ENCODE measurements around the gene DCTN3.

Gene DCTN3

DNA sequence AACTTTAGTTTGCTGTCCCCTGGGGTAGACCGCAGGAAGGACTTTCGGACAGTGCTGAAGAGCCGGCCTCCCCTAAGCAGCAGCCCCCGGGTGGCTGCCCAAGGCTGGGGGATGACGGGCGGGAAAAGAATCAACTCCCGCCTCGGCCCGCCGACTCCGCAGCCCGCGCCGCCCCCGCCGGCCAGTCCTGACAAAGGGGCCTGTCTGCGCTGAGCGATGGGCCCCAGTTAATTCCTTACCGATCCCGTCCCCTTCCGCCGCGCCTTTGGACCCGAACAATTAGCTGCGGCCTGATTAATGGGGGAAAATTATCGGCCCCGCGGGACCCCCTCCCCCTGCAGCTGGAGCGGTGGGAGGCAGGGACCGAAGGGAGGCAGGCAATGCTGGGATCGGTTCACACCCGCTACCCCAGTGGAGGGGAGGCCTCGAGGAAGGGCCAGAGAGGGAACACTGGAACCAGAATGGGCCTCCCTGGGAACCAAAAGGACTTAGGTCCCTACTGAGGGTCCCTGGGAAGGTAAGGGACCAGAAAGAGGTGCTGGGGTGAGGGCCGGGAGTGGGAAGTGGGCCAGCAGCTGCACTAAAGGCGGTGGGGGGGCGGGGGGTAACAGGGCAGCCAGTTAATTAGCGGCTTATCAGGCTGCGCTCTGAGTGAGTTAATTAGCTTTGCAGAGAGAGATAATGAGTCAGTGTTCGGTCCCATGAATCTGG is 4.3 kb upstream of the DCTN3 start:
- FAIRE-seq (no peak), DNase-seq (ENCODE audit: low spot score) (no peak)

DNA sequence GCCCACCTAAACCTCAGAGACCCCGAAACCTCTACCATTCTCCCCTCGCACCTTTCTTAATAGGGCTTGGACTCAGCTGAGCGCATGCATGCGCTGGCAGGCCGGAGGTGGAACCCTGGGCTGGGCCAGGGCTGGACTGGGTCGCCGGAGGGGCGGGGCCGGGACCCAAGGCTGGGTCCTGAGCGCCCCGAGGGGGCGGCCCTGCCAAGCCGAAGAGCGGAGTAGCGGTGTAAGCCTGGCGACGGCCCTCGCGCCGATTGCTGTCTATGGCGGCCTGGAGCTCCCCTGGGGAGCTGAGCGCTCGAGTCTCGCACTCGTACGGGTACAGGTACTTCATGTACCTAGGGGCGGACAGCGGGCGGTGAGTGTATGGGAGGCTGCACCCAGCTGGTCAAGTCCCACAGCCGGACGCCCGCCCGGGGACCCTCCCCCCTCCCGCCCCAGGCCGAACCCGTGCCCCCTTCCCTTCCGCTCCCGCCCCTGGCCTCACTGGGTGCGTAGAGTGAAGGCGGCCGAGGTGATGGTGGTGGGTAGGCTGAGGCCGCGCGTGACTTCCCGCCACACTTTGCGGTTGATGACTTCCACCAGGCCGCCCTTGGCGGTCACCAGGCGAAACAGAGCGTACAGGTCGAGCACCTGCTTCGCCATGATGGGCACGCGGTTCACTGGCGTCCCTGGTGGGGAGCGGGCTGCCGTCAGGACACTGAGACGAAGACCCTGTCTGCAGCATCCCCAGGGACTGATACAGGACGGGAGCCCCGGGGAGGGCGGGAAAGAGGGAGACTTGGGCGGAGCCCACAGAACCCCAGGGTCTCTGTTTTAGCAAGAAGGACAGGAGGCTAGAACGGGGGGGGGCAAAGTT is 3.3 kb upstream of the DCTN3 start:
- FAIRE-seq (no peak), DNase-seq (ENCODE audit: low spot score) (no peak)

DNA sequence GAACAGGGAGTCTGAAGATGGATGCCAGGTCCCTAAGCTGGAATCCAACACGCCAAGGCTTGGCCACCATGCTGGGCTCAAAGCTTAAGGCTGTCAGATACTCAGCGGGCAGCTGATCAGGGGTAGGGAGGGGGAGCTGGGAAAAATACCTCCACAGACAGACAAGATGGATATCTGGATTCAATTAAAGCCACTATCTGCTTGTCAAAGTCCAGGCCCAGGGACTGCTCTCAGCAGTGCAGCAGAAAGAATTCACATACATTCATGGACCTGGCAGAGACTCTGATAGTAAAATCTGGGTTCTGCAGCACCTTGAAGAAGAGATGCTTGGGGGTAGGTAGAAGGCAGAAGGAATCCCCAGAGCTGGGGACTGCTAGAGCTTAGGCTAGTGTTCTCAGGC is 5.2 kb downstream of the DCTN3 start:
- FAIRE-seq = no peak

DNA sequence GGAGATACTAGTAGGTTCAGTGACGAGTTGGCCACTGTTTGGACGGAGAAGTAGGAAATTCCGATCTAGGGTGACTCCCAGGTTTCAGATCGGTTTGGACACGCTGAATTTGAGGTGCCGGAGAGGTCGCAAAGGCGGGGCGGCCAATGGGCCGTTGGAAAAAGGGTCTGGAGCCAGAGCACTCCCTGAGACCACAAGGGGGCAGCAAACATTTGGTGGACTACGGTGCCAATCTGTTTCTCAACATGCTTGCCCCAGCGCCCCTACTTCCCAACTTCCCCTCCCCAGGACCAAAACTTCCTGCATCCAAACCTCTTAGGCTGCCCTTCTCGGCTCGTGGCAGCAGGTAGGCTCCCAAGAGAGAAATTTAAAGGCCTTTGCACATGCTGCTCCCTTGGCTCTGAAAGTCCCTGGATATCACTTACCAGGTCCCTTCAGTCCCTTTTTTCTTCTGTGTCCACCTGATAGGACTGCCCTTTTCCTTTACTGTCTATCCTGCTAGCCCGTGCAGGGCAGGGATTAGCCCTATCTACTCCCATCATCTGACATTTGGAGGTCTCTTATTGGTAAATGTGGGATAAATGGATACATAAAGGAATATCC is 7.4 kb downstream of the DCTN3 start:
- peak; percentile 89 for DNase-seq (ENCODE audit: low spot score)

More for the DNA sequence above, 5.2 kb downstream of the DCTN3 start:
- DNase-seq (ENCODE audit: low spot score) = no peak

DNA sequence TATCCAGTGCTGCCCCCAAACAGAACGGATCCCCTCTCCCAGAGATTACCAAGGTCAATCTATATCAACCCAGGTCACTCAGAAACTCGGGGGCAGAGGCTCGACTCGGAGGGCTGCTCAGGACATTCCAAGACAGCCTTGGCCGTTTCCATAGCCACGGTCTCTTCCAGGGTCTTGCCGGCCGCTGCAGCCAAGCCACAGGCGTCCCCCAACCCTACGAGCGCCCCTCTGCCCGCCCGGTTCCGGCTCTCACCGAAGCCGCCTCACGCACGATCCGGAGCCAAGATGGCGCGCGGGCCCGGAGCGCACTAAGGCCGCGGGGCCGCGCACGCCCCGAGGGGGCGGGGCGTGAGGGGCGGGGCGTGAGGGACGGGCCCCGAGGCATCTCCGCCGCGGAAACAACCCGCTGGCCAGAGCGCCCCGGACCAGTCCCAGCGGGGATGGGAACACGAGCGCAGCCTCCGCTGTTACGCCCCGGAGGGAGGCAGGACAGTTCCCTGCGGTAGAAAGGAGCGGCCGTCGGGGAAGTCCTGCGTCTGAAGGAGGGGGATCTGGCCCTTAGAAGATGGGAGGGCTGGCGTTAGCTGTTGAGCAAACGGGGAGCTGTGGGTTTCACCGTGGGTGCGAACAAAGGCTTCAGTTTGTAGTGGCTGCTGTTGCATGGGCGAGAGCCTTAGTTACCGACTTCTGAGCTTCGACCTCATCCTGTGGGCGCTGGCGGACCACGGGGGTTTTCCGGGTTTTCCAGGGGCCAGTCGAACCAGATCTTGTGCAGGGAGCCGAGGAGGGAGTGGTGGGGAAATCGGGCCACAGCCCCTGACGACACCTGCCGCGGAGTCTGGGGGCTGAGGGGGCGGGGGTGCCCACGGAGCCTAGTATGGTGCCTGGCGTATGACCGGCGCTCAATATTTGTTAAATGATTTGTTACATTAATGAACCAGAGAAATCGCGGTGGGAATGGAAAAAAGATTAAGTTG is 8.2 kb downstream of the DCTN3 start, which contains the start of gene RPP25L:
RPP25L (minus strand) TSS at position 287 of the 977 bp plus-strand sequence. CDS start 801 bp downstream, outside the sequence.
- peak; percentile 65 for FAIRE-seq
- peak; percentile 98 for DNase-seq (ENCODE audit: low spot score)

More for the DNA sequence above, 7.4 kb downstream of the DCTN3 start:
- FAIRE-seq = no peak

DNA sequence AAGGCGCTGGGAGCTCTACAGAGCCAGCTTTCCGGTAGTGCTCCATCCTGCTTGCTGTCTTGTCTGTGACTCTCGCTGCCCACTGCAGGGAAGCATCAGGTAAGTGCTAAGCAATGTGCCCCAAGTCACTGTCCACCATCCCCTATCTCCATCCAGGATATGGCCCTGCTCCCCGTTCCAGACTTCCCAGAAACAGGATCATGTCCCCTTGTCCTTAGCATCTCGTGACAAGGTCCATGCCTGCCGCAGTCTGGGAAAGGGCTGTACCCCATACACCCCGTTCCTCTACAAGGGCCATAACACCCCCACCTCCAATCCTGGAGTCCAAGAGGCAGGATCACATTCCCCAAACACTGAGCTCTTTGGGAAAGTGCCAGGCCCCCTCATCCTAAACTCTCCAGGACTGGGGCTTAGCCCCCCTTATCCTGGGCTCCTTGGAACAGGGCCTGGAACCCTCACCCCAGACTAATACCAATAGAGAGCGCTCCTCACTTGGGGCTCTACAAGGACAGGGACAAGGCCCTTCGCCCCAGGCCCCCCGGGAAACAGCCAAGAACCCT is 9.0 kb downstream of the DCTN3 start:
- DNase-seq (ENCODE audit: low spot score) (no peak), FAIRE-seq (peak; percentile 74)

DNA sequence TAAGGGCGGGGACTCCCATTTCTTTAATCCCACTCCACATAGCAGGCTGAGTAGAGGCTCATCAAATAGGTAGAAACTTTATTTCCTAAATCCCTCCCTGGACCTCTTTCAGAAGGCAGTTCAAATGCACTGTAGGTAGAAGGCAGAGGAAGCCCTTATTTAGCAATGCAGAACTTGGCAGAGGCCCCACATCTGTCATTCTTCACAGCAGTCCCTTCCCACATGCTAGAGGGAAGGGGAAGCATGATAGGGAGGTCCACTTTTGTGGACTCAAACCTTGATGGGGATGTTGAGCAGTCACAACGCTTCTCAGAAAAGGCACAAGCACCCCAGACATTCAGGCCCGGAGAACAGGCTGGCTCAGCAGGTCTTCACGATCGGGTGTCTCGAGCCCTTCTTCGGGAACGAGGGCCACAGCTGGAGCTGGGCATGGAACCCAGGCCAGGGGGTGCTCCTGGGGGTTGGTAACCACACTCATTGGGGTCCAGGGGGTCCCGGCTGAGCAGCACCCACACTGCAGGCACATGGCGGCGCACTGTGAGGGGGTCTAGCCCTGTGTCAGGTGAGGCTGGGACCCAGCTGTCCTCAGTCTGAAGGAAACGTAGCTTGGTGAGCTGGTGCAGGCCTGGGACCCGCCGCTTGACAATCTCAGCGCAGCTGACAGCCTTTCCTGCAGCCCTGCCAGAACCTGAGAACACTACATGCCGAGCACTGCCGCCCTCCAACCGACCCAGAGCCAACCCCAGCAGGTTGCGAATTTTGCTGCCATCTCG is 9.7 kb downstream of the DCTN3 start:
- FAIRE-seq = no peak

DNA sequence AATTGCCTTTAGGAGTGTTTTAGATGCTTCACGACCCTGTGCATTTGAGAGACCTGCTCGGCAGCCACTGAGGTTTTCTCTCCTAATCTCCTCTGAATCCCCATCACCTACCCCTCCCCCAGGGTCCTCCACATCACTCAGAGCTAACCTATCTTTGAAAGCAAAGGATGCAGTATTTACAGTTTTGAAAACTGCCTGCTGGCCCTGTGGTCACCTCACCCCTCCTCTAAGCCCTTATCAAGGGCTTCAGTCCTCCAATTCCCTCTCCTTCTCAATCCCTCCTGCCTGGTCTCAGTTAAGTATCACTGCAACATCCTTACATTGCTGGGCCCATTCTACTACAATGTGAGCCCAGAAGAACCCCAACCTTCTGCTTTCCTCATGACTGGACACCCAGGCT is 13.0 kb downstream of the DCTN3 start:
- FAIRE-seq = no peak
- DNase-seq (ENCODE audit: low spot score) = no peak

More for the DNA sequence above, 9.7 kb downstream of the DCTN3 start:
- DNase-seq (ENCODE audit: low spot score) = no peak

DNA sequence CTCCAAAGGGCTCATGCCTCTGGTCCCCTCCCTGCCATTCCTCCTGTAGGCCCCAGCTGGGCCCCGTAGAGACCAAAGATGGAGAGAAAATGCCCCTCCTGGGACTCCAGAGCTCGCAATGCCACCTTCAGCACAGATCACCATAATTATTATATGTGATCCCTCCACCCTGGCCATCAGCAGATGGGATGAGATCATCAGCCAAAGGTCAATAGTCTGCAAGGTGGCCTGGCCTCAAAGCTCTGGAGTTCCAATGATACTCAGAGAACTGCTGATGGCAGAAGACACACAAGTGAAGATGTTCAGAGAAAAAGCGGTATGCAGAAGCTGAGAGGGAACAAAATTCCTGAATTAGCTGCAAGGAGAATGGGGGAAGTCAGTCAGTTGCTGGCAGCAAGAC is 13.4 kb downstream of the DCTN3 start:
- DNase-seq (ENCODE audit: low spot score) (no peak), FAIRE-seq (no peak)

DNA sequence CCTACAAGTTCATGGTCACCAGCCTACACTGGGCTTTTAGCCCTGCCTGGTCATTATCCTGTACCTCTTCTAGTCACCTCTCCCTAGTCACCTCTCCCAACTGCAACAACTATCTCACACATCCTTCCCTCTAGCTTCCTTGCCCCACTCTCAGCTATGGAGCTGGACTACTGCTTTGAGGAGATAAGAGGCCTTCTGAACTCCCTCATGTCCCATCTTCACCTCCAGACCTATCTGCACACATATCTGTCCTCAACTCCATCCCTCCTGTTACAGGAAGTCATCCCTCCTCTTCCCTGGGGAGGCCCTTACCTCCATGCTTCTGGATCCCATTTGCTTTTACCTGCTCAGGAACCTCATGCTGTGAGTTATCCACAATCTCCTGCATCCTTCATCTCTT is 14.1 kb downstream of the DCTN3 start:
- FAIRE-seq (no peak), DNase-seq (ENCODE audit: low spot score) (no peak)

DNA sequence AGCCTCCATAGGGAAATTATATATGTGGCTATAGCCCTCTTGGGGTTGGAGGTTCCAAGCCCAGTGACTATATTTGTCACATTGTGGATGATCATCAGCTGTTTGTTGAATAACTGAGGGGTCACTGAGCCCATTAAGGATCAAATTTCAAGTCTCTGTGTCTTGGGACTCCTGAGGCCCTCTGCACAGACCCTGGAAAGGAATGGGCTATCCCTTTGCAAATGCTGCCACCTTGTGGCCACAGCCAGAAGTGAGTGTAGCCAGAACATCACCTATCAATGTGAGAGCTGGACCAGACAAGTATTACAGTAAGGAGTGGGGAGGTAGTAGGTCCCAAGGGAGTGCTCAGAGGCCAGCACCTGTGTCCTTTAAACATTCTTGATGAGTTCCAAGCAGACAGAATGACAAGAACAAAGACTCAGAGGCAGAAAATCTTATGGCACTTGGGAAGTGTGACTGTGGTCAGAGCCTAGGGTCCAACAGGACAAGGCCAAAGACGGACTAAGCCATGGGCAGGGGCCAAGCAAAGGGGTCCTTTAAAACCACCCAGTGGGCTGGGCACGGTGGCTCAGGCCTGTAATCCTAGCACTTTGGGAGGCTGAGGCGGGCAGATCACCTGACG is 16.6 kb downstream of the DCTN3 start:
- DNase-seq (ENCODE audit: low spot score) (peak; percentile 87), FAIRE-seq (peak; percentile 85)

DNA sequence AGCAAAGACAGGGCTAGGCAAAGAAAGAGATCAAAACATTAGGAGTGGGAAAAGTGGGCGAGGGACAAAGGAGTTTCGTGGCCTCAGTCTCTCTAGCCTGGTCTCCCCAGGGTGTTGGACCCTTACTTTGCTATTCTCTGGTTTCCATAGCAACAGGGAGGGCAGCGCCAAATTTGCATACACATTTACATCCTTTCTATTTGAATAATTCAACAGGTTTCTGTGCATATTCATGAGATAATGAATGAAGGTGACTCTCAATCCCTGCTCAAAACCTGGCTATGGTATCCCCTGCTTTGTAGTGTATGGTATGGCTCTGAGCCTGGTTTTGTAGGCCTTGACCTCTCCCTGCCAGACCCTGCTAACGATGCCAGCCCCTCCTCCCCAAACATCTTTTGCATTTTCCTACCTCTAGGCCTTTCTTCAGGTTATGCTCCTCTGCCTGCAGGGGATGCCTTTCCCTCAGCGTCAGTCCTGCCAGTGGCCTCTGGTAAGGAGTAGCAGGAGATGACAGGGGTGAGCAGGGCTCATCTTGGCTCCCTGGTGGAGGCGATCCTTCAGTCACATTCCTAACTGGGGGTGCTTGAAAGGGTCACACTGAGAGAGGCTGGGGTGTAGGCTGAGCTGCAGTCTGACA is 18.2 kb downstream of the DCTN3 start:
- no peak for FAIRE-seq
- no peak for DNase-seq (ENCODE audit: low spot score)

DNA sequence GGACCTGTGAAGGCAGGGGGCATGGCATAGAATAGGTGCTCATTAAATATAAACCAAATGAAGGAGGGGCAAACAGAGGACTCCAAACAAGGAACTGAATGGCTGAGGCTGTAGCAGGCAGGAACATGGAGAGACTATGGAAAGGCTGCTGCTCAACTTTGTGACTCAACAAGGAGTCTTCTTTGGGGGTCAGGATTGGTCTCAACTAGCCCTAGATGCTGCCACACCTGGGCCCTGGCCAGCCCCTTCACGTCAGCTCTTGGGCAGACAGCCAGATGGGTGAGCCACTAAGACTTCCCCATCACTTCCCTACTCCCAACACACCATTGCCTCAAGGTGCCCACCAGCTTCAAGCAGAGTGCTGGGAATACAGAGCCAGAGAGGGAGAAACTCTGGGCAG is 19.4 kb downstream of the DCTN3 start:
- DNase-seq (ENCODE audit: low spot score) = no peak
- no peak for FAIRE-seq

DNA sequence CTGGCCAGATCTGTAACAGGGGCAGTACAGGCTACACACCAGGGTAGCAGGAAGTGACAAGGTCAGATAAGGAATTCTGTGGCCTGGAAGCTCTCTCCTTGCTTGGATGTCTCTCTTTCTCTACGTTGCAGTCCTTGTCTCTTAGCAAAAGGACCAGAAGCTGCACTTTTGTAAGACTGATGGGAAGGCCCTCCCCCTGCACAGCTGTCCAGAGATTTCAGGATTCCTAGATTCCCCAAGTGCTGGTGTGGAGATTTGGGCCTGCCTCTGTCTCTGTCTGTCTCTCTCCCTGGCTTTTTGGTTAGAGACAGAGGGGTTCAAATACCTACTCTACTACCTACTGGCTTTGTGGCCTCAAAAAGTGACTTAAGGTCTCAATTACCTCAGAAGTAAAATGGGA is 20.7 kb downstream of the DCTN3 start:
- no peak for FAIRE-seq
- DNase-seq (ENCODE audit: low spot score) = no peak

DNA sequence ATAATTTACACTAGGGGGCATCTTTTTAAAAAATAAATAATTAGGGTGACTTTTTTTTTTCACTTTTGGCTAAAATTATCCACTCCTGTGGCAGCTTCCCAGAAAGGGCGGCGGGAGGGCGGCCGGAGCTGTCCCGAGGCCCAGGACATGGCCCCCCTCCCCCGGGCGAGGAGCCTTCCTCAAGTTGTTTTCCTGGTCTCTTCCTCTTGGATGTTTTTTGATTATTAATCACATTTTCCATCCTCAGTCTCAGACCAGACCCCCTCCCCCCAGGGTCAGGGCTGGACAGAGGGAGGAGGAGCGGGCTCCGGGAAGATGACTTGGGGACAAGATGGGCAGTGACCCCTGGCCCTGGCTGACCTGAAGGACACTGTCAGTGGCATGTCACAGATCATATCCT is 26.1 kb downstream of the DCTN3 start:
- no peak for FAIRE-seq
- DNase-seq (ENCODE audit: low spot score) = no peak

DNA sequence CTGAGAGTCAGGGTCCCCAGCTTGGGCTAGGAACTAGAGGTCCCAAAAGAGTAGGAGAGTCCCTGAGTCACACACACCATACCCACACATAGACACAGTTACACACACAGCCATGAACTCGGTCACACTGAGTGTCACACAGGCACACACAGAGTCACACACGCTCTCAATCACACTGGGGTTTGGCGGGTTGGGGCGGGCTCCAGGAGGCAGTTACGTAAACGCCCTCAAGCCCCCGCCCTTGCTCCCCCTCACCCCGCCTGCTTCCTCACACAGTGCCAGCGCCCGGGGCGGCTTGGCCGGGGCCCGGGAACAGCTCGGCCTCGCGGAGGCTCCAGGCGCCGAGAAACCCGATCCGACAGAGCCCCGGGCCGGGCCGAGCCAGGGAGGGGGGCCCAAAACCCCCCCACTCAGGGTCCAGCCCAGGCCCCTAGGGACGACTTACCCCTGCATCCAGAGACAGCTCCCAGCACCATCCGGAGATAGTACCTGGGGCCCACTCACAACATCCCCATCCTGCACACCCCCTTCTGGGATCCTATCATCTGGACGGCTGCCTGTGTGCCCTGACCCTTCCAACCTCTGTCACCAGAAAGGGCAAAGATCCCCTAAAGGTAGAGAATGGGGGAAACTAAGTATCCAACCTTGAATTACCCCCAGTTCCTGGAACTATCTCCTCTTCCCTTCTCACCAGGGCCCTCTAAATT is 27.2 kb downstream of the DCTN3 start:
- DNase-seq (ENCODE audit: low spot score) (no peak), FAIRE-seq (peak; percentile 61)

DNA sequence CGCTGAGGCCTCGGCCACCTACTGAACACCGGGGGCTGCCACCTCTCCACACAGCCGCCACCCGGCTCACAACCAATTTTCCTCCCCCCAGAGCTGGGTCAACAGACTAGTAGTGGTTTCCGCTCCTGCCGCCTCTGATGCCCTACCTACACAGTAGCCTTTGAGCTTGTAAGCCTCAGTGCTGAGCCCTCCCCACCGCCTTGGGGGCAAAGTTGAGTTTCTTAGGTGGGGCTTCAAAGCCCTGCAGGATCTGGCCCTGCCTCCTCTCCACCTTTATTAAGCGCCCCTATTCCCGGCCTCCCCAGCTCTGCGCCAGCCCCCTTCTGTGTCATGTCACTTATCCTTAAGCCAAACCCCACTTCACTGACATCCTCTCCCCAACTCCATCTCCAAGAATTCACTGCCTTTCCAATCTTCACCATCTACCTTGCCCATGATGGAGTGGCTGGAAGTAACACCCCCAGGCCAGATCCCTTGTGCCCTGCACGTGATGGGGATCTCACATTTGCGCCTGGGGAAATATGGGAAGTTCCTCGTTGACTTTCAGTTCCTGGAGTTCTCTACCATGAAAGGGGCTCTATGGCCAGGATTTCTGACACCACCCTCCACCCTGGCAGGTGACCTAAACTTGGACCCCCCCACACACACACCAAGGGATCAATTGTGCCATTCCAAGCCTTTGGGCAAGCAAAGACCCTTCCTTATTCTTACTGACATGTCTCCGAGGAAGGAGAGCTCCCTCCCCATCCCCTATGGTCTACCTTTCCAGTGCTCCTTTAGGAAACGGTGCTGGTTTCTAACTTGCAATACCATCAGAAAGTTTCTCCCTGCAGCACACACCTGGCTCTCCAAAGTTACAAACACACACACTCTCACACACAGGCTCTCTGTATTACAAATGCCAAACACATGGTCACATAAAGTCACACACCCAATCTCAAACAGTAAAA is 28.1 kb downstream of the DCTN3 start:
- FAIRE-seq = no peak
- no peak for DNase-seq (ENCODE audit: low spot score)

All from urothelium cell line (cell line).